H1 (cell line): ENCODE measurements around the gene CSNK1D.

Experiments
- BCL11A ChIP-seq, 2 experiments: IDR thresholded peaks; one replicate each; pipeline ENCODE4 v1.6.1; 2011; ENCODE audit warnings: low read depth in 2 of 2, low read length in 2 of 2, mild to moderate bottlenecking in 2 of 2
- MAFK ChIP-seq: IDR thresholded peaks from 2 replicates; pipeline ENCODE4 v1.6.1; 2012; ENCODE audit warnings: low read depth, mild to moderate bottlenecking, improper control_type of control experiment, low read length
- PHF8 ChIP-seq: fragments of 200-600 bp; sonication (generic); conservative IDR thresholded peaks from 2 replicates; pipeline ENCODE4 v1.7.1; 2012; ENCODE audit warnings: low read depth, mild to moderate bottlenecking, inconsistent platforms, low read length, moderate library complexity
- POLR2A ChIP-seq, 2 experiments: IDR thresholded peaks; 1 replicate in 1 of 2; 2 replicates in 1 of 2; pipeline ENCODE4 v1.6.1; 2011; ENCODE audit warnings: low read depth in 2 of 2, low read length in 2 of 2, mild to moderate bottlenecking in 2 of 2; ENCODE audit errors: control extremely low read depth in 1 of 2
- TF ChIP-seq, protein P1 (sequence below), 3 experiments: IDR thresholded peaks; 1 replicate in 2 of 3; 2 replicates in 1 of 3; pipeline versions ENCODE4 v1.5.1 to v1.6.1; 2011; ENCODE audit warnings: low read length in 3 of 3, mild to moderate bottlenecking in 3 of 3, inconsistent platforms in 2 of 3, low read depth in 1 of 3, moderate library complexity in 1 of 3; ENCODE audit not compliant: insufficient read depth in 1 of 3; ENCODE audit errors: control extremely low read depth in 1 of 3

DNA sequence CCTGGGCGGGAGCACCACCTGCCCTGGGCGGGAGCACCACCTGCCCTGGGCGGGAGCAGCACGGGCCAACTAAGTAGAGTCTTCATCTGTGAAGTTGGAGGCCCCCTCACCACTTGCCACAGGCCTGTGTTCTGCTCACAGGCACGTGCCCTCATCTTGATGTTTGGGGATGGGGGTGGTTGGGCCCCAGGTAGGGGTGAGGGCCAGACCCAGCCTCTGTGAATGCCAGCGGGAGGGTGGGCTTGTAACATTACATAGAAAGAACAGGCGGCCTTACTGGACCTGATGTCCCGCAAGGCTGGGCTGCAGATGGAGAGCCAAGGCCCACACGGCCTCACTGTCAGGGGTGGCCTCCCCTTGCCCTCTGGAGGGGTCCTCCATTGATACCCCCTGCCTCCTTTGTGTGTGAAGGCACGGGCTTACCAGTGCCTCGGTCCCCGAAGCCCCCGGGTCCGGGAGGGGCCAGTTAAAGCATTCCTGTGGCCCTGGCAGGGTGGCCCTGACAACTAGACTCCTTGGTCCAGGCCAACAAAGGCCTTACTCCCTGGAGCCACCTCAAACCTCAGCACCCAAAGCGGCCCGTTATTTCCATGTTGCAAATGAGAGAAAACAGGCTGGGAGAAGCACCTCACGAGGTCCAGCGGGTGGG is 45.7 kb downstream of the CSNK1D start:
- no peak for TF ChIP-seq POLR2A (IDR thresholded peaks at IDR 0.05; ENCODE audit: control extremely low read depth in 1 of 2, low read depth in 2 of 2, low read length in 2 of 2)
- TF ChIP-seq, protein P1, sequence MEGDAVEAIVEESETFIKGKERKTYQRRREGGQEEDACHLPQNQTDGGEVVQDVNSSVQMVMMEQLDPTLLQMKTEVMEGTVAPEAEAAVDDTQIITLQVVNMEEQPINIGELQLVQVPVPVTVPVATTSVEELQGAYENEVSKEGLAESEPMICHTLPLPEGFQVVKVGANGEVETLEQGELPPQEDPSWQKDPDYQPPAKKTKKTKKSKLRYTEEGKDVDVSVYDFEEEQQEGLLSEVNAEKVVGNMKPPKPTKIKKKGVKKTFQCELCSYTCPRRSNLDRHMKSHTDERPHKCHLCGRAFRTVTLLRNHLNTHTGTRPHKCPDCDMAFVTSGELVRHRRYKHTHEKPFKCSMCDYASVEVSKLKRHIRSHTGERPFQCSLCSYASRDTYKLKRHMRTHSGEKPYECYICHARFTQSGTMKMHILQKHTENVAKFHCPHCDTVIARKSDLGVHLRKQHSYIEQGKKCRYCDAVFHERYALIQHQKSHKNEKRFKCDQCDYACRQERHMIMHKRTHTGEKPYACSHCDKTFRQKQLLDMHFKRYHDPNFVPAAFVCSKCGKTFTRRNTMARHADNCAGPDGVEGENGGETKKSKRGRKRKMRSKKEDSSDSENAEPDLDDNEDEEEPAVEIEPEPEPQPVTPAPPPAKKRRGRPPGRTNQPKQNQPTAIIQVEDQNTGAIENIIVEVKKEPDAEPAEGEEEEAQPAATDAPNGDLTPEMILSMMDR (IDR thresholded peaks at IDR 0.05; ENCODE audit: control extremely low read depth in 1 of 3, insufficient read depth in 1 of 3, low read depth in 1 of 3, low read length in 3 of 3), result no peak
- TF ChIP-seq PHF8, result no peak
- no peak for TF ChIP-seq MAFK
- no peak for TF ChIP-seq BCL11A (IDR thresholded peaks at IDR 0.05; ENCODE audit: low read depth in 2 of 2, low read length in 2 of 2)
